Epithelial cell of prostate (primary cell): ENCODE data around the gene PCDHAC2.
A peak's percentile ranks its signal among the peaks of the same experiment; 100 is the strongest.

ENCODE experiments used
- DNase-seq: peaks from one replicate; pipeline ENCODE4 v3.0.0-alpha.2; 2011; ENCODE audit warnings: low read depth, low spot score
- H3K27ac ChIP-seq: fragments of 450-650 bp; 2 replicates; pipeline ENCODE4 v1.5.1; 2017; ENCODE audit warnings: mild to moderate bottlenecking

Gene PCDHAC2

DNA sequence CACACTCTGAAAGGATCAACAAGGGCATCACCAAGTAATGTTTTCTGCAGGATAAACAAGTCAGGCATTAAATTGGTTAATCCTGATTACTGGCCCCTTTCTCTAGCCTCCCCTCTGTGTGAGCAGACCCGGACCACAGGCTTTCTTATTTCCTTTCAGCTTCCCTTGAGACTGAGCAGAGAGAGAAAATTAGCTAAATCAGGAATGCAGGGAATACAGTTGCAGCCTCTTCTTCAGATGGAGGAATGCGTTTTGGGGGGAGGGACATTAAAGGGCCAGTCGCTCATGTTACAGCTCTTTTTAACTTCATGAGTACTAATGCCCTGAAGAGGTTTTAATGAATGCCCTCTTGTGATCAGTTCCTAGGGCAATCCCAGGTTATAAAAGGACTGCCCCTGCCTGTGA is 19.8 kb downstream of the PCDHAC2 start:
- no peak for DNase-seq
- no peak overlapping the region for H3K27ac ChIP-seq

DNA sequence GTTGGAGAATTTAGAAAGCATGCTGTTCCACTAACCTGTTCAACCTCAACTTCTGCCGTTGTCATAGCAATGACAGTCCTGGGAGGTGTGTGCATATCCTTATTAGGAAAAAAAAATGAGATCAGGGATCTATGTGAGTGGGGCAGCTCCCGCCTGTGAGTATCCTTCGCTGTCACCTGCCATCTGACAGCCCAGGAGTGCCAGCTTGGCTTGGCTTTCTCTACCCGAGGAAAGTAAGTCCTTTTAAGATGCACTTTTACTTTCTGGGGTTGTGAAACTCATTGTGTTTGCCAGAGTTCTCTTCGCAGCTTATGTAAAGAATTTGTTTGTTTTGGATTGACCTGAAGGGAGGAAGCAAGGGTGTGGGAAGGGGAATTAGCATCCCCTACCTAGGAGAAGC is 21.8 kb downstream of the PCDHAC2 start:
- no peak for DNase-seq
- H3K27ac ChIP-seq = no peak overlapping the region

GRCh38 chr5:140988608-140989007 is 22.3 kb downstream of the PCDHAC2 start:
- DNase-seq = no peak
- no peak overlapping the region for H3K27ac ChIP-seq

DNA sequence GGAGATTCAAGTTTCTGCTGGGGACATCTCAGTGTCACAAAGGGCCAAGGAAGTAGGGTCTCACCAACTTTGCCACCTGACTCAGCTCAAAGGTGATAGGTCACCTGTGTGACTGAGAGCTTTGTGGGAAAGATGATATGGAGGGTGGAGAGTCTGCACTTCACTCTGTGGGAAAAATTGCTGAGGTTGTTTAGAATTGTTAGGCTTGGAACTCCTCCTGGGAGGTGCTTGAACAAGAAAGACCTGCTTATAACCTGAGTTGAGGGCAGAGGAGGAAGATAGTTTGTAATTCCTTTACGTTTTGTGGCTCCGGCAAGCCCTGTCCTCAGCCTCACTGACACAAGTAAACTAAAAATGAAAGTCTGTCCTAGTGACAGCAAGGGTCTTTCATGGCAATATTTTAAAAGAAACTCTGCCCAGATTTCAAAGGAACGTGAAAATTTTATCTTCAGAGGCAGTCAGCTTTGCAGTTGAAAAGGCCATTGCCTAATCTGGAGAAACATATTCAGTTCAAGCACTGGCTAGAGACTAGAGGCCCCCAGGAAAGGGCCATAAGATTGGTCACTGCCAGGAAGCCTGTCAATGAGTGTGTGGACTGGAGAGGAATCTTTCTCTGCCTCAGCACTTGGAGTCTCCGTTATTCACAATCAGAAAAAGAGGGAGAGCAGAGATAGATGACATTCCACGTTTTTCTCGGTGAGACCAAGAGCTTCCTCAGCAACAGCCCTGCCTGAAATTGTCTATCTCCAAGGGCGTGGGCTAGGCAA is 23.2 kb downstream of the PCDHAC2 start:
- no peak for DNase-seq
- H3K27ac ChIP-seq = no peak overlapping the region

DNA sequence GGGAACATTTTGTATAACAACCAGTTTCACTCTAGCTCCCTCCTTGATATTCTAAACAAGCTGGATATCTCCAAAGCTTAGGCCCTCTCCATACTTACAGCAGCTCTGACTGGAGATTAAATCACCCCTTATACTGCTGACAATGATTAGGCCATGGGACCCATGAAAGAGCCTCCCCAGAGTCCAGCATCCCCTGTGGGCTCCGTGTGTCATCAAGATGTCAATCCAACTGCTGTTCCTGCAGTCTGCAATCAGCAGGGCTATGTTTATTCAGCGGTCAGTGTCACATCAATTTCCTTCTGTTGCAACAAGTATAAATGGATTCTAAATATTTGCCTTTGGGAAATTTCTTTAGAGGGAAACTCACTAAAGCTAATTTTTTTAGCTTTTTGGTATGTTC is 26.6 kb downstream of the PCDHAC2 start:
- DNase-seq = no peak

GRCh38 chr5:140996060-140996459 is 29.8 kb downstream of the PCDHAC2 start:
- DNase-seq = no peak
- no peak overlapping the region for H3K27ac ChIP-seq

More for the DNA sequence above, 26.6 kb downstream of the PCDHAC2 start:
- H3K27ac ChIP-seq = no peak overlapping the region

GRCh38 chr5:140998921-140999410 is 32.7 kb downstream of the PCDHAC2 start:
- DNase-seq = no peak

DNA sequence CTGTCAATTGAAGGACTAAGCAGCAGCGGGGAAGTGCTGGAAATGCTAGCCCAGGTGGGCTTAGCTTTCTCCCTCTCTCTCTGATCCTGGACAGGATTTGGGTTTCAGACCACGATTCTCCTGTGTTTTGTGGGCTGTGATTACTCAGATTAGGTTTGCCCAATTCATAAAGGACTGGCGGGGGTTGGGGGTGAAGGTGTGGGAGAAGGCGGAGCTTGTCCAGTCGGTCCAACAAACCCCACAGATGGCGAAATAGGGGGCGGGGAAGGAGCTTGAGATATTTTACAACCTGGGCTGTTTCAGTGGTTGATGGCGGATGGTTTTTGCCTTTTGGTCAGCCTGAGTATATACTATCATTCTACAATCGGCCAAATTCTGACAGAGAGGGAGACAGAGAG is 35.2 kb downstream of the PCDHAC2 start:
- H3K27ac ChIP-seq = peak overlapping the region; percentile 96

More at GRCh38 chr5:140998921-140999410, 32.7 kb downstream of the PCDHAC2 start:
- no peak overlapping the region for H3K27ac ChIP-seq

GRCh38 chr5:141001844-141002604 is 35.7 kb downstream of the PCDHAC2 start:
- H3K27ac ChIP-seq = peak overlapping the region; percentile 96
- no peak for DNase-seq

More for the DNA sequence above, 35.2 kb downstream of the PCDHAC2 start:
- no peak for DNase-seq

DNA sequence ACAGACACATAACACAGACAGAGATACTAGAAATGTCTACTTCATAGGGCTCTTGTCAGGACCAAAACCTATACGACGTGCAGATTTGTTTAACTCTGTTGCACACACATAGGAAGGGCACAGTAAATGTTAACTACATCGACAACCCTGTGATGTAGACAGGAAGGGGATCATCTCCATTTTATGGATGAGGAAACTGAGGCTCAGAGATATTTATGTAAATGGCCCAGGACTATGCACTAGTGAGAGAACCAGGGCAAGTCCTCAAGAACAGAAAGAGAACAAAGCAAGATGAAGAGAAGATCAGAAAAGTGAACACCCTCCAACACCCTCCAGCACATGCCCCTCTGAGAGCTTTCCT is 36.3 kb downstream of the PCDHAC2 start:
- peak overlapping the region; percentile 96 for H3K27ac ChIP-seq
- DNase-seq = no peak

GRCh38 chr5:141003031-141003430 is 36.8 kb downstream of the PCDHAC2 start:
- peak overlapping the region; percentile 96 for H3K27ac ChIP-seq
- DNase-seq = no peak

GRCh38 chr5:141003791-141004611 is 37.7 kb downstream of the PCDHAC2 start:
- DNase-seq = peak; percentile 98
- peak overlapping the region; percentile 96 for H3K27ac ChIP-seq

DNA sequence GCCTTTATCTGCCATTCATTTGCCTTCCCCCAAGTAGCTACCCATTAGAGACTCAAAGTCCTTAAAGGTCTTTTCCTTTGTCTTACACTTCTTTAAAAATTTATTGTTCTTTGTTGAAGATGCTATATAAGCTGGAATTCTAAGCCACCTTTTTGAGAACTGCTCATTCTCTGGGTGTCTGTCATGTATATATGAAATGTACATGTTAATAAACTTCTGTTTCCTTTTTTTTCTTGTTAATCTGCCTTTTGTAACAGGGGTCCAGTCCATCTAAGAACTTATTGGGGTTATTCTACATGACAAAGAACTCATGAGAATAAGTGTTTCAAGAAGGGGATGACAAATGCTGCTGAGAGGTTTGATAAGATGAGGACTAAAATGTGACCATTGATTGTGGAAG is 41.5 kb downstream of the PCDHAC2 start:
- H3K27ac ChIP-seq = no peak overlapping the region
- no peak for DNase-seq

GRCh38 chr5:141010047-141010793 is 43.9 kb downstream of the PCDHAC2 start:
- no peak overlapping the region for H3K27ac ChIP-seq
- no peak for DNase-seq

DNA sequence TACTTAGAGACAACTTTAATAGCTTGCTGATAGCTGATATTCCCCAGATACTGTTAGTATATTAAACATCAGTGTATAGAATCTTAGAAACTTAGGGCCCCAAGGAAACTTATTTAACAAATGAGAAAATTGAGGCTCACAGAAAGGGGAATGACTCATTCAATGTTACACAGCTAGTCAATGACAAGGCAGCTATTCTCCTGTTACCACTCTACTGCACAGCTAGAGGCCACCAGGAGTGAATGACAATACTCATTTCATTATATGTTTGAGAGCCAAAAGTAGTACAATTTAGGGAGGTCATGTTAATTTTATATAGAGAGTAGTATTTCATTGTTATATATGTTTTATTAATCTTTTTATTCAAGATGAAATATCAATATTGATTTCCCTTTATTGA is 51.7 kb downstream of the PCDHAC2 start:
- no peak for DNase-seq
- no peak overlapping the region for H3K27ac ChIP-seq
